Measurements from ENCODE around the gene VAV3. TPM values are rescaled to one million over a fixed set of nuclear protein-coding genes. Genes with fewer than 3 reads are reported as not detected.

VAV3 gene
- total RNA-seq, 1 donor from 2014 or later = 12.3 TPM

DNA sequence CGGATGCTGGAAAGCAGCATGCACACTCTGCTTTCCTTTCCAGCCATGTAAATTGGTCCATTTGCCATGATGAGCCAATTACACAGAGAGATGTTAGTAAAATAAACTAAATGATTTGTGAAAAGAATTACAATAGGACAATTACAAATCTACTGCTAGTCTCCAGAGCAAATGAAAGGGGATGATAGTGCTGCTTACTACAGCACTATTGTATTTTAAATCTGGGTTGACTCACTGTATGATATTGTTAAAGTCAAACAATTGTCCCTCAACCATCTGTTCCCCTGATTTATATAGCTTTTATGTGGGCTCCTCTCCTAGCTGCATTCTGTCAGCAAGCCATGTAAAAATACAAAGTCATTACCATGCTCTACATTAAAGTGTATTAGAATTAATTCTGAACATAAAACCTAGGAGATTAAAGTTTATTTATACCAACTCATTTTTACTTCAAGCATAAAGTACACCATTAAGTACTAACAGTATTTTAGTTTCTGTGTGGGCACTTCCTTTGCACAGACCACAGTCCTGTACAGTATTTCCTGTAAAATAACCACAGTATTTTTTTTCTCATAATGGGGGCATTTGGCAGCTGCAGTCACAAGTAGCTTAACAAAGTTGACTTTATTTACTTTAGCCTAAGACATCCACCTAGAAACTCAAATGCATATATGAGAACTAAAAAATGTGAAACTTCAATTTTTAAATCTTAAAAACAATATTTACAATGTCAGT lies 135.8 kb downstream of the VAV3 start:
- no peaks in the 10 kb centered on the region for H3K36me3 Mint-ChIP-seq
- TF ChIP-seq, protein P1, sequence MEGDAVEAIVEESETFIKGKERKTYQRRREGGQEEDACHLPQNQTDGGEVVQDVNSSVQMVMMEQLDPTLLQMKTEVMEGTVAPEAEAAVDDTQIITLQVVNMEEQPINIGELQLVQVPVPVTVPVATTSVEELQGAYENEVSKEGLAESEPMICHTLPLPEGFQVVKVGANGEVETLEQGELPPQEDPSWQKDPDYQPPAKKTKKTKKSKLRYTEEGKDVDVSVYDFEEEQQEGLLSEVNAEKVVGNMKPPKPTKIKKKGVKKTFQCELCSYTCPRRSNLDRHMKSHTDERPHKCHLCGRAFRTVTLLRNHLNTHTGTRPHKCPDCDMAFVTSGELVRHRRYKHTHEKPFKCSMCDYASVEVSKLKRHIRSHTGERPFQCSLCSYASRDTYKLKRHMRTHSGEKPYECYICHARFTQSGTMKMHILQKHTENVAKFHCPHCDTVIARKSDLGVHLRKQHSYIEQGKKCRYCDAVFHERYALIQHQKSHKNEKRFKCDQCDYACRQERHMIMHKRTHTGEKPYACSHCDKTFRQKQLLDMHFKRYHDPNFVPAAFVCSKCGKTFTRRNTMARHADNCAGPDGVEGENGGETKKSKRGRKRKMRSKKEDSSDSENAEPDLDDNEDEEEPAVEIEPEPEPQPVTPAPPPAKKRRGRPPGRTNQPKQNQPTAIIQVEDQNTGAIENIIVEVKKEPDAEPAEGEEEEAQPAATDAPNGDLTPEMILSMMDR (conservative IDR thresholded peaks at IDR 0.05) = no peak
- no peak overlapping the region for H3K4me3 Mint-ChIP-seq
- no peak overlapping the region for H3K27ac Mint-ChIP-seq
- no peak for DNase-seq (ENCODE audit: extremely low spot score, unreplicated experiment)
- H3K9me3 Mint-ChIP-seq = peaks cover under 1% of the 10 kb centered on the region
- H3K27me3 Mint-ChIP-seq = no peaks in the 10 kb centered on the region
- H3K4me1 Mint-ChIP-seq (ENCODE audit: unreplicated experiment) = peaks cover 4% of the 10 kb centered on the region

DNA sequence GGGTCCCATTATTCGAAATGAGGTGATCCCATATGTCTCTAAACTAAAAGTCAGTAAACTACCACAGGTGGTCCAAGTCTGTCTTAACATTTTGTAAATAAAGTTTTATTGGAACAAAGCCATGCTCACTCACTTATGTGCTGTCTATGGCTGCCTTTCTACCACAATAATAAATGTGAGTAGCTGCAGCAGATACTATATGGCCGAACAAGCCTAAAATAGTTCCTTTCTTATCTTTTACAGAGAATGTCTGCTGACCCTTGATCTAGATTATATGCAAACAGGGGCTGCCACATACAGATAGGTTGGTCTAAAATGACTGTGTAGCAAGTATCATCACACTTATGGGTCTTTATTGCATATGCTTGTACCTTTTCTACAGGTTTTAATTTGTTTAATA lies 140.0 kb downstream of the VAV3 start:
- Mint-ChIP-seq H3K36me3 (no peaks in the 10 kb centered on the region), H3K4me1 (ENCODE audit: unreplicated experiment) (peaks cover 4% of the 10 kb centered on the region), H3K27ac (no peak overlapping the region), H3K4me3 (no peak overlapping the region), H3K27me3 (no peaks in the 10 kb centered on the region), H3K9me3 (no peaks in the 10 kb centered on the region)
- TF ChIP-seq, protein P1 (conservative IDR thresholded peaks at IDR 0.05) = no peak
- no peak for DNase-seq (ENCODE audit: extremely low spot score, unreplicated experiment)

DNA sequence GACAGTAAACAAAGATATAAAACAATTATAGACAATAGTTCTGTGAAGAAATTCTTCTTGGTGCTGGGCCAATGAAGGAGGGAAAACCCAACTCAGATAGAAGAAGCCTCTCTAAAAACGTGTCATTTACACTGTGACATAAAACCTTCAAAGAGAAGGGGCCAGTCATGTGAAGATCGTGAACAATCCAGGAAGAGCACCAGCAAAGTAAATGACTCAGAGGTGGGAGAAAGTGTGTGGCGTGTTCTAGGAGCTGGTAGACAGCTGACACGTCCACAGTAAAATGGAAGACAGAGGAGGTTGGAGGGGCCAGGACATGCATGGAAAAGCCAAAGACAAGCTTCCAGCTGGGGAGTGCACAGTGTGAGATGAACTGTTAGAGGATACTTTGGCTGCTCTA lies 143.6 kb downstream of the VAV3 start:
- Mint-ChIP-seq H3K27me3 (no peaks in the 10 kb centered on the region), H3K9me3 (no peaks in the 10 kb centered on the region), H3K4me3 (no peak overlapping the region), H3K4me1 (ENCODE audit: unreplicated experiment) (no peaks in the 10 kb centered on the region), H3K27ac (no peak overlapping the region), H3K36me3 (no peaks in the 10 kb centered on the region)
- TF ChIP-seq, protein P1 (conservative IDR thresholded peaks at IDR 0.05) = no peak
- DNase-seq (ENCODE audit: extremely low spot score, unreplicated experiment) = no peak

DNA sequence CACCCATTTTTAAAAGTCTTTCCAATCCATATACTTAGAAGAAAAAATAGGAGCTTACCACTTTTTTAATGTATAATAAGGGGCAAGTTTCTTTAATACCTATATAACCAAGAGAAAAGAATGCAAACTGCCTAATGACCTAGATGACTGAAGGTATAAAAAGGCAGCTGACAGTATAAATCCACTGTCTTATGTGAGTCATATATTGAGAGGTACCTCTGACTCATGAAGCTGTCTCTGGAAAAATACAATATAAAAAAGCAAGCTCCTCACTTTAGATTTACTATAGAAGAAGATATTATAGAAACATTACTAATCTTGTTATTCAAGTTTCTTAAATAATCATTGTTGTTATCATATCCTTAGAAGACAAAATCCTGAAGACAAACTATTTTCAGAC lies 144.2 kb downstream of the VAV3 start:
- no peaks in the 10 kb centered on the region for H3K4me1 Mint-ChIP-seq (ENCODE audit: unreplicated experiment)
- no peak overlapping the region for H3K4me3 Mint-ChIP-seq
- H3K27ac Mint-ChIP-seq = no peak overlapping the region
- no peaks in the 10 kb centered on the region for H3K27me3 Mint-ChIP-seq
- no peaks in the 10 kb centered on the region for H3K36me3 Mint-ChIP-seq
- H3K9me3 Mint-ChIP-seq = no peaks in the 10 kb centered on the region
- DNase-seq (ENCODE audit: extremely low spot score, unreplicated experiment) = no peak
- TF ChIP-seq, protein P1 (conservative IDR thresholded peaks at IDR 0.05) = no peak

DNA sequence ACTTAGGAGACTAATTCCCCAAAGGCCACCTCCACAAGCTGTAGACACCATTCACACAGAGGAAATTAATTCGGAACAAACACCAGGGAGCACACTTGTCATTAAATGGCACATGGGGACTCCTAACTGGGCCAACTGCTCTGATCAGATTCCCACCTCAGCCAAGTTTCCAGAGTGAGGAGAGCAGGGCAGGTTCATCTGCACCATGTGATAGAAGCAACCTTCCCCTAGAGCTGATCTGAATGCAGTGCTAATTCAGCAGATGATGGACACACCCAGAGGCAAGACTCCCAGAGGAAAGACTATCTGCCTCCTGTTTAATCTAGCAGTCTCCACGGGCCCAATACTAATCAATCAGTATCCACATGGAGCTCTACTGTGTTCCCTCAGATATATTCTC lies 147.0 kb downstream of the VAV3 start:
- Mint-ChIP-seq H3K27ac (no peak overlapping the region), H3K4me1 (ENCODE audit: unreplicated experiment) (no peaks in the 10 kb centered on the region), H3K9me3 (no peaks in the 10 kb centered on the region), H3K27me3 (no peaks in the 10 kb centered on the region), H3K36me3 (no peaks in the 10 kb centered on the region), H3K4me3 (no peak overlapping the region)
- no peak for DNase-seq (ENCODE audit: extremely low spot score, unreplicated experiment)
- TF ChIP-seq, protein P1 (conservative IDR thresholded peaks at IDR 0.05) = no peak
